K562 (cell line): ENCODE data around the gene TRIP10. TPM values are rescaled to one million over a fixed set of nuclear protein-coding genes. Genes with fewer than 3 reads are reported as not detected.
A peak's percentile ranks its signal among the peaks of the same experiment; 100 is the strongest.

Source experiments
- ETV1 ChIP-seq: fragments of 450-650 bp; conservative IDR thresholded peaks from 2 replicates; pipeline ENCODE4 v1.6.1; 2016; ENCODE audit warnings: missing genetic modification characterization, control low read depth, low read depth, missing compliant biosample characterization
- HDAC3 ChIP-seq: fragments of 450-650 bp; IDR thresholded peaks from 2 replicates; pipeline ENCODE4 v1.6.1; 2018; ENCODE audit warnings: borderline replicate concordance, mild to moderate bottlenecking, moderate library complexity; ENCODE audit not compliant: partially characterized antibody
- HNRNPK ChIP-seq: fragments of 200-400 bp; formaldehyde crosslinking; IDR thresholded peaks from one replicate; pipeline ENCODE4 v1.6.1; 2018; ENCODE audit warnings: mild to moderate bottlenecking, low read depth, low read length; ENCODE audit not compliant: poor library complexity, severe bottlenecking
- KLF10 ChIP-seq: fragments of 250-450 bp; sonication (Bioruptor Pico); IDR thresholded peaks from 2 replicates; pipeline ENCODE4 v1.6.1; 2021; ENCODE audit warnings: matching md5 sums
- NCOA4 ChIP-seq: fragments of 450-650 bp; IDR thresholded peaks from 2 replicates; pipeline ENCODE4 v1.6.1; 2018; ENCODE audit warnings: mild to moderate bottlenecking; ENCODE audit not compliant: partially characterized antibody
- NFRKB ChIP-seq: fragments of 450-650 bp; IDR thresholded peaks from 2 replicates; pipeline ENCODE4 v1.6.1; 2016; ENCODE audit warnings: low read depth
- POLR2B ChIP-seq: fragments of 450-650 bp; IDR thresholded peaks from 2 replicates; pipeline ENCODE4 v1.6.1; 2018; ENCODE audit warnings: low read depth; ENCODE audit not compliant: partially characterized antibody
- RFX7 ChIP-seq: fragments of 250-450 bp; sonication (Bioruptor Pico); IDR thresholded peaks from 2 replicates; pipeline ENCODE4 v1.5.1; 2021; ENCODE audit warnings: mild to moderate bottlenecking
- TCF7 ChIP-seq: sonication (generic); IDR thresholded peaks from 2 replicates; pipeline ENCODE4 v1.6.1; 2016; ENCODE audit warnings: antibody characterized with exemption, borderline replicate concordance
- ZNF140 ChIP-seq: fragments of 250-450 bp; sonication (Bioruptor Pico); IDR thresholded peaks from 2 replicates; pipeline ENCODE4 v1.8.0; 2021; ENCODE audit warnings: moderate library complexity, mild to moderate bottlenecking, inconsistent platforms
- ZNF589 ChIP-seq: fragments of 200-800 bp; sonication (Bioruptor generic); IDR thresholded peaks from 2 replicates; pipeline ENCODE4 v1.6.1; 2016; ENCODE audit warnings: low read depth, missing genetic modification characterization, missing compliant biosample characterization
- polyA plus RNA-seq, 8 experiments: library from polyadenylated mRNA; depleted of rRNA in 4 of 8; stranded (reverse) in 5 of 8; unstranded in 3 of 8; fragments of >200 nt; fragmentation: Nextera tagmentation in 2 of 8; fragmentation: Illumina TruSeq in 1 of 8; extraction: Ambion mirVana in 2 of 8; extraction: Trizol in 1 of 8; gene quantifications; 2 replicates each; pipeline versions ENCODE4 v1.2.1 to v1.2.3, GENCODE V29; 2011 to 2014; ENCODE audit warnings: inconsistent platforms in 1 of 8, missing spikeins in 1 of 8
- total RNA-seq, 7 experiments: library from RNA; depleted of rRNA in 6 of 7; stranded (reverse); fragments of >200 nt in 6 of 7; fragmentation: Illumina TruSeq in 2 of 7; extraction: Trizol in 2 of 7; gene quantifications; 2 replicates each; pipeline versions ENCODE4 v1.2.1 to v1.2.3, GENCODE V29; 2011 to 2021; ENCODE audit warnings: low replicate concordance in 1 of 7
- TF ChIP-seq, protein P1 (sequence below): fragments of 450-650 bp; IDR thresholded peaks from 2 replicates; pipeline ENCODE4 v1.6.1; 2016; ENCODE audit warnings: mild to moderate bottlenecking, moderate library complexity
- TF ChIP-seq, protein P2 (sequence below): fragments of 450-650 bp; IDR thresholded peaks from 2 replicates; pipeline ENCODE4 v1.6.1; 2016; ENCODE audit warnings: borderline replicate concordance

TRIP10 gene
- total and polyA plus RNA-seq, 9 of the 15 experiments (the other 6 are each of a cell fraction or from before 2014, with no cell fraction given), result 1.2 to 66.8 (median 36.1) TPM

DNA sequence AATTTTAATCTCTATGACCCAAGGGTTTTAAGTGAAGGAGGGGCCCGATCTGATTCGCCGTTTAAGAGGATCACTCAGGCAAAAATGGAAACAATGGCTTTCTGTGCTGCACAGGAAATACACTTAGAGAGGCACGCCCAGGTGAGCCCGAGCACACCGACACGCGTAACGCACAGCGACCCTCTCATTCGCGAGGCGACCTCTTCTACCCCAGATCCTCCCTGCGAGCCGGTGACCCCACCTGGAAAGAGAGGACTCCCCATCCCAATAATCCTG, 27.5 kb downstream of the TRIP10 start (continued):
- TF ChIP-seq, protein P1, sequence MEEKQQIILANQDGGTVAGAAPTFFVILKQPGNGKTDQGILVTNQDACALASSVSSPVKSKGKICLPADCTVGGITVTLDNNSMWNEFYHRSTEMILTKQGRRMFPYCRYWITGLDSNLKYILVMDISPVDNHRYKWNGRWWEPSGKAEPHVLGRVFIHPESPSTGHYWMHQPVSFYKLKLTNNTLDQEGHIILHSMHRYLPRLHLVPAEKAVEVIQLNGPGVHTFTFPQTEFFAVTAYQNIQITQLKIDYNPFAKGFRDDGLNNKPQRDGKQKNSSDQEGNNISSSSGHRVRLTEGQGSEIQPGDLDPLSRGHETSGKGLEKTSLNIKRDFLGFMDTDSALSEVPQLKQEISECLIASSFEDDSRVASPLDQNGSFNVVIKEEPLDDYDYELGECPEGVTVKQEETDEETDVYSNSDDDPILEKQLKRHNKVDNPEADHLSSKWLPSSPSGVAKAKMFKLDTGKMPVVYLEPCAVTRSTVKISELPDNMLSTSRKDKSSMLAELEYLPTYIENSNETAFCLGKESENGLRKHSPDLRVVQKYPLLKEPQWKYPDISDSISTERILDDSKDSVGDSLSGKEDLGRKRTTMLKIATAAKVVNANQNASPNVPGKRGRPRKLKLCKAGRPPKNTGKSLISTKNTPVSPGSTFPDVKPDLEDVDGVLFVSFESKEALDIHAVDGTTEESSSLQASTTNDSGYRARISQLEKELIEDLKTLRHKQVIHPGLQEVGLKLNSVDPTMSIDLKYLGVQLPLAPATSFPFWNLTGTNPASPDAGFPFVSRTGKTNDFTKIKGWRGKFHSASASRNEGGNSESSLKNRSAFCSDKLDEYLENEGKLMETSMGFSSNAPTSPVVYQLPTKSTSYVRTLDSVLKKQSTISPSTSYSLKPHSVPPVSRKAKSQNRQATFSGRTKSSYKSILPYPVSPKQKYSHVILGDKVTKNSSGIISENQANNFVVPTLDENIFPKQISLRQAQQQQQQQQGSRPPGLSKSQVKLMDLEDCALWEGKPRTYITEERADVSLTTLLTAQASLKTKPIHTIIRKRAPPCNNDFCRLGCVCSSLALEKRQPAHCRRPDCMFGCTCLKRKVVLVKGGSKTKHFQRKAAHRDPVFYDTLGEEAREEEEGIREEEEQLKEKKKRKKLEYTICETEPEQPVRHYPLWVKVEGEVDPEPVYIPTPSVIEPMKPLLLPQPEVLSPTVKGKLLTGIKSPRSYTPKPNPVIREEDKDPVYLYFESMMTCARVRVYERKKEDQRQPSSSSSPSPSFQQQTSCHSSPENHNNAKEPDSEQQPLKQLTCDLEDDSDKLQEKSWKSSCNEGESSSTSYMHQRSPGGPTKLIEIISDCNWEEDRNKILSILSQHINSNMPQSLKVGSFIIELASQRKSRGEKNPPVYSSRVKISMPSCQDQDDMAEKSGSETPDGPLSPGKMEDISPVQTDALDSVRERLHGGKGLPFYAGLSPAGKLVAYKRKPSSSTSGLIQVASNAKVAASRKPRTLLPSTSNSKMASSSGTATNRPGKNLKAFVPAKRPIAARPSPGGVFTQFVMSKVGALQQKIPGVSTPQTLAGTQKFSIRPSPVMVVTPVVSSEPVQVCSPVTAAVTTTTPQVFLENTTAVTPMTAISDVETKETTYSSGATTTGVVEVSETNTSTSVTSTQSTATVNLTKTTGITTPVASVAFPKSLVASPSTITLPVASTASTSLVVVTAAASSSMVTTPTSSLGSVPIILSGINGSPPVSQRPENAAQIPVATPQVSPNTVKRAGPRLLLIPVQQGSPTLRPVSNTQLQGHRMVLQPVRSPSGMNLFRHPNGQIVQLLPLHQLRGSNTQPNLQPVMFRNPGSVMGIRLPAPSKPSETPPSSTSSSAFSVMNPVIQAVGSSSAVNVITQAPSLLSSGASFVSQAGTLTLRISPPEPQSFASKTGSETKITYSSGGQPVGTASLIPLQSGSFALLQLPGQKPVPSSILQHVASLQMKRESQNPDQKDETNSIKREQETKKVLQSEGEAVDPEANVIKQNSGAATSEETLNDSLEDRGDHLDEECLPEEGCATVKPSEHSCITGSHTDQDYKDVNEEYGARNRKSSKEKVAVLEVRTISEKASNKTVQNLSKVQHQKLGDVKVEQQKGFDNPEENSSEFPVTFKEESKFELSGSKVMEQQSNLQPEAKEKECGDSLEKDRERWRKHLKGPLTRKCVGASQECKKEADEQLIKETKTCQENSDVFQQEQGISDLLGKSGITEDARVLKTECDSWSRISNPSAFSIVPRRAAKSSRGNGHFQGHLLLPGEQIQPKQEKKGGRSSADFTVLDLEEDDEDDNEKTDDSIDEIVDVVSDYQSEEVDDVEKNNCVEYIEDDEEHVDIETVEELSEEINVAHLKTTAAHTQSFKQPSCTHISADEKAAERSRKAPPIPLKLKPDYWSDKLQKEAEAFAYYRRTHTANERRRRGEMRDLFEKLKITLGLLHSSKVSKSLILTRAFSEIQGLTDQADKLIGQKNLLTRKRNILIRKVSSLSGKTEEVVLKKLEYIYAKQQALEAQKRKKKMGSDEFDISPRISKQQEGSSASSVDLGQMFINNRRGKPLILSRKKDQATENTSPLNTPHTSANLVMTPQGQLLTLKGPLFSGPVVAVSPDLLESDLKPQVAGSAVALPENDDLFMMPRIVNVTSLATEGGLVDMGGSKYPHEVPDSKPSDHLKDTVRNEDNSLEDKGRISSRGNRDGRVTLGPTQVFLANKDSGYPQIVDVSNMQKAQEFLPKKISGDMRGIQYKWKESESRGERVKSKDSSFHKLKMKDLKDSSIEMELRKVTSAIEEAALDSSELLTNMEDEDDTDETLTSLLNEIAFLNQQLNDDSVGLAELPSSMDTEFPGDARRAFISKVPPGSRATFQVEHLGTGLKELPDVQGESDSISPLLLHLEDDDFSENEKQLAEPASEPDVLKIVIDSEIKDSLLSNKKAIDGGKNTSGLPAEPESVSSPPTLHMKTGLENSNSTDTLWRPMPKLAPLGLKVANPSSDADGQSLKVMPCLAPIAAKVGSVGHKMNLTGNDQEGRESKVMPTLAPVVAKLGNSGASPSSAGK, result no peak
- TF ChIP-seq HDAC3, result no peak
- no peak for TF ChIP-seq RFX7
- TF ChIP-seq, protein P2, sequence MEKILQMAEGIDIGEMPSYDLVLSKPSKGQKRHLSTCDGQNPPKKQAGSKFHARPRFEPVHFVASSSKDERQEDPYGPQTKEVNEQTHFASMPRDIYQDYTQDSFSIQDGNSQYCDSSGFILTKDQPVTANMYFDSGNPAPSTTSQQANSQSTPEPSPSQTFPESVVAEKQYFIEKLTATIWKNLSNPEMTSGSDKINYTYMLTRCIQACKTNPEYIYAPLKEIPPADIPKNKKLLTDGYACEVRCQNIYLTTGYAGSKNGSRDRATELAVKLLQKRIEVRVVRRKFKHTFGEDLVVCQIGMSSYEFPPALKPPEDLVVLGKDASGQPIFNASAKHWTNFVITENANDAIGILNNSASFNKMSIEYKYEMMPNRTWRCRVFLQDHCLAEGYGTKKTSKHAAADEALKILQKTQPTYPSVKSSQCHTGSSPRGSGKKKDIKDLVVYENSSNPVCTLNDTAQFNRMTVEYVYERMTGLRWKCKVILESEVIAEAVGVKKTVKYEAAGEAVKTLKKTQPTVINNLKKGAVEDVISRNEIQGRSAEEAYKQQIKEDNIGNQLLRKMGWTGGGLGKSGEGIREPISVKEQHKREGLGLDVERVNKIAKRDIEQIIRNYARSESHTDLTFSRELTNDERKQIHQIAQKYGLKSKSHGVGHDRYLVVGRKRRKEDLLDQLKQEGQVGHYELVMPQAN, result peak; percentile 88
- no peak for TF ChIP-seq KLF10 (CRISPR knock-in tag)
- TF ChIP-seq ETV1 (tag), result no peak
- no peak for TF ChIP-seq NCOA4
- TF ChIP-seq TCF7, result no peak
- no peak for TF ChIP-seq POLR2B
- no peak for TF ChIP-seq HNRNPK
- TF ChIP-seq ZNF589 (CRISPR knock-in tag), result no peak
- TF ChIP-seq NFRKB, result no peak
- TF ChIP-seq ZNF140 (CRISPR knock-in tag), result no peak
- TF ChIP-seq, all 486 proteins: peak for 20
